Breast epithelium (tissue), 4 donors: ENCODE data around the gene LHFPL2. TPM values are rescaled to one million over a fixed set of nuclear protein-coding genes. Genes with fewer than 3 reads are reported as not detected.

ENCODE experiments used
- DNase-seq, 2 donors: peaks; one replicate each; pipeline ENCODE4 v3.0.0-alpha.2; 2019; ENCODE audit warnings: low spot score in 2 of 2
- H3K27ac ChIP-seq, 2 donors: fragments of 200-600 bp; sonication (generic) in 1 of 2; one replicate each; pipeline ENCODE4 v1.5.1; 2016 to 2019; ENCODE audit warnings: mild to moderate bottlenecking in 1 of 2
- H3K27me3 ChIP-seq, 2 donors: fragments of 200-600 bp; sonication (generic) in 1 of 2; one replicate each; pipeline versions ENCODE4 v1.5.1 to v1.6.0; 2017 to 2019; ENCODE audit warnings: control low read depth in 1 of 2, mild to moderate bottlenecking in 1 of 2
- H3K36me3 ChIP-seq: fragments of 200-600 bp; one replicate; pipeline ENCODE4 v1.5.1; 2019
- H3K4me1 ChIP-seq, 2 donors: fragments of 200-600 bp; sonication (generic); one replicate each; pipeline ENCODE4 v1.5.1; 2016 to 2019; ENCODE audit warnings: control low read depth in 1 of 2
- H3K4me3 ChIP-seq, 3 donors: fragments of 200-600 bp; sonication (generic); 1 replicate in 2 of 3; 2 replicates in 1 of 3; pipeline ENCODE4 v1.5.1; 2016 to 2019; ENCODE audit warnings: mild to moderate bottlenecking in 3 of 3, moderate library complexity in 2 of 3
- H3K9me3 ChIP-seq, 2 donors: fragments of 200-600 bp; sonication (generic) in 1 of 2; one replicate each; pipeline ENCODE4 v1.5.1; 2016 to 2019; ENCODE audit warnings: control low read depth in 1 of 2
- CTCF ChIP-seq, 3 donors: fragments of 450-650 bp; IDR thresholded peaks; one replicate each; pipeline ENCODE4 v1.5.1; 2016 to 2017; ENCODE audit warnings: antibody characterized with exemption in 3 of 3, mild to moderate bottlenecking in 3 of 3, moderate library complexity in 3 of 3
- POLR2A ChIP-seq: fragments of 450-650 bp; IDR thresholded peaks from one replicate; pipeline ENCODE4 v1.6.1; 2016; ENCODE audit warnings: antibody characterized with exemption, mild to moderate bottlenecking, moderate library complexity
- POLR2AphosphoS5 ChIP-seq, 3 donors: sonication (generic); formaldehyde crosslinking; IDR thresholded peaks; one replicate each; pipeline ENCODE4 v1.6.1; 2017; ENCODE audit warnings: antibody characterized with exemption in 3 of 3
- intact Hi-C: fragments of 100-400 bp; cut with DNase I; formaldehyde crosslinking; loops from one replicate; pipeline ENCODE4 v1.15.1; 2023; ENCODE audit warnings: low total_unique reads
- total RNA-seq, 3 donors: library from RNA; depleted of rRNA; stranded (reverse); fragments of >200 nt; gene quantifications; one replicate each; pipeline ENCODE4 v1.1.0, GENCODE V29; 2016

Gene LHFPL2
- total RNA-seq, 3 donors from 2014 or later = 36.8 to 61.8 (median 41.3) TPM

- no peak for TF ChIP-seq POLR2AphosphoS5 (IDR thresholded peaks at IDR 0.05)
These were observed 16.6 kb downstream of the LHFPL2 start for GRCh38 chr5:78631931-78632330.

GRCh38 chr5:78630047-78630446 lies 18.5 kb downstream of the LHFPL2 start:
- Histone ChIP-seq H3K4me1 (no peaks in the 10 kb centered on the region), H3K36me3 (no peaks in the 10 kb centered on the region), H3K27ac (no peak overlapping the region), H3K27me3 (no peaks in the 10 kb centered on the region), H3K9me3 (no peaks in the 10 kb centered on the region), H3K4me3 (no peak overlapping the region)
- no peak for DNase-seq
- intact Hi-C loops = no loop called here
- TF ChIP-seq POLR2A (no peak), POLR2AphosphoS5 (IDR thresholded peaks at IDR 0.05) (no peak), CTCF (IDR thresholded peaks at IDR 0.05) (no peak)

More at GRCh38 chr5:78631931-78632330, 16.6 kb downstream of the LHFPL2 start:
- Histone ChIP-seq H3K4me3 (no peak overlapping the region), H3K9me3 (no peaks in the 10 kb centered on the region), H3K4me1 (no peaks in the 10 kb centered on the region), H3K27me3 (no peaks in the 10 kb centered on the region), H3K36me3 (no peaks in the 10 kb centered on the region), H3K27ac (no peak overlapping the region)
- intact Hi-C loops = no loop called here
- DNase-seq = no peak

- no peak for TF ChIP-seq CTCF (IDR thresholded peaks at IDR 0.05)
- TF ChIP-seq POLR2A = no peak
- no peak for TF ChIP-seq POLR2AphosphoS5 (IDR thresholded peaks at IDR 0.05)
- Histone ChIP-seq H3K27me3 (no peaks in the 10 kb centered on the region), H3K9me3 (no peaks in the 10 kb centered on the region), H3K4me3 (no peak overlapping the region), H3K36me3 (no peaks in the 10 kb centered on the region), H3K4me1 (no peaks in the 10 kb centered on the region), H3K27ac (no peak overlapping the region)
- intact Hi-C loops = no loop called here
- DNase-seq = no peak
These were observed 18.9 kb downstream of the LHFPL2 start for GRCh38 chr5:78629624-78630023.

- no peak overlapping the region for H3K4me3 ChIP-seq
- no peaks in the 10 kb centered on the region for H3K27me3 ChIP-seq
- peak overlapping the region; percentile 50 to 67 for H3K27ac ChIP-seq
- no peaks in the 10 kb centered on the region for H3K36me3 ChIP-seq
- TF ChIP-seq POLR2AphosphoS5 (IDR thresholded peaks at IDR 0.05) = no peak
- TF ChIP-seq CTCF (IDR thresholded peaks at IDR 0.05) = no peak
- no peak for TF ChIP-seq POLR2A
- no peak for DNase-seq
- intact Hi-C loops = no loop called here
- H3K4me1 ChIP-seq = no peaks in the 10 kb centered on the region
- no peaks in the 10 kb centered on the region for H3K9me3 ChIP-seq
These were observed 20.1 kb downstream of the LHFPL2 start for GRCh38 chr5:78628270-78628992.

GRCh38 chr5:78627766-78628165 lies 20.8 kb downstream of the LHFPL2 start:
- H3K27me3 ChIP-seq = no peaks in the 10 kb centered on the region
- H3K27ac ChIP-seq = peak overlapping the region; percentile 50 to 67
- no peak for DNase-seq
- TF ChIP-seq POLR2AphosphoS5 (IDR thresholded peaks at IDR 0.05) = no peak
- no peak for TF ChIP-seq CTCF (IDR thresholded peaks at IDR 0.05)
- TF ChIP-seq POLR2A = no peak
- no peaks in the 10 kb centered on the region for H3K4me1 ChIP-seq
- no peaks in the 10 kb centered on the region for H3K9me3 ChIP-seq
- intact Hi-C loops = no loop called here
- no peak overlapping the region for H3K4me3 ChIP-seq
- H3K36me3 ChIP-seq = no peaks in the 10 kb centered on the region
